HTR-8/SVneo (cell line): Measurements from ENCODE around the gene MYOG.

Experiments used
- DNase-seq: peaks from one replicate; pipeline ENCODE4 v3.0.0; 2011; ENCODE audit warnings: low spot score, mixed read lengths; ENCODE audit not compliant: insufficient read length
- FAIRE-seq: peaks from 2 replicates; lab custom pipeline; 2011; peaks lifted over from hg19 to GRCh38; lab: Jason Lieb, UNC

The MYOG gene

DNA sequence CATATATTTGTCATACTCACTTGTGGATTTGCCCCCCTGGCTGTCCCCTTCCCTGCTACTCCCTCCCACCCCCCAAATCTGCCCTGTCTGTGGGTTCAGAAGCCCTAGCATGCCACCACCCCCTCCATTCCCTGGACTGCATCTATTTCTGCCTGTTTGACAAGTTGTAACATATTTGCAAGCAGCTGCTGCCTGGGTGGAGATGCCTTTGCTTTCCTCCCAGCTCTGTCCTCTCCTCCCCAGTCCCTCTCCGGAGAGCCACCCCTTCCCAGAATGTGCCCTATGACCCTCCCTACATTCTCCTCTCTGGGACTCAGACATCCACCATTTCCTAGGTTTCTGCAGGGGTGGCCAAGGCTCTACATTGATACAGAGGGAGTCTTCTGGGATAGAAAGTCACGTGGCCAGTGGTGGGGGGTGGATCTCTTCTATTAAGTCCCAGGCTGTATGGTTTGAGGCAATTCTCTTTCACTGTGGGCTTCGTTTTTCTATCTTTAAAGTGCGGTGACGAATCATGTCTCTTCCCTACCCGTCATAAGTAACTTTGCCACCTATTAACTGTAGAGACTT is 6.0 kb upstream of the MYOG start:
- DNase-seq = no peak
- FAIRE-seq = no peak

DNA sequence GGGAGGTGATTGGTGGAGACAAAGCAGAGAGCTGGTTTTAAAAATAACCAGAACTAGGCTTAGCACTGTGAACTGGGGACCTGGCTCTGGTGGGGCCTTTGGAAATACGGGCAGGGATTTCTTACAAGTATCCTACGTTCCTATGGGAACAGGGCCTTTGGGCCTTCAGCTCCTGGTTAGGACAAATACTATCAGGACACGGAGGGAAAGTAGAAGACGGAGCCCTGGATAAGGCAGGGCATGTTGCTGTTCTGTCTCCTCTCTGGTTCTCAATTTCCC is 5.3 kb upstream of the MYOG start:
- FAIRE-seq = no peak

DNA sequence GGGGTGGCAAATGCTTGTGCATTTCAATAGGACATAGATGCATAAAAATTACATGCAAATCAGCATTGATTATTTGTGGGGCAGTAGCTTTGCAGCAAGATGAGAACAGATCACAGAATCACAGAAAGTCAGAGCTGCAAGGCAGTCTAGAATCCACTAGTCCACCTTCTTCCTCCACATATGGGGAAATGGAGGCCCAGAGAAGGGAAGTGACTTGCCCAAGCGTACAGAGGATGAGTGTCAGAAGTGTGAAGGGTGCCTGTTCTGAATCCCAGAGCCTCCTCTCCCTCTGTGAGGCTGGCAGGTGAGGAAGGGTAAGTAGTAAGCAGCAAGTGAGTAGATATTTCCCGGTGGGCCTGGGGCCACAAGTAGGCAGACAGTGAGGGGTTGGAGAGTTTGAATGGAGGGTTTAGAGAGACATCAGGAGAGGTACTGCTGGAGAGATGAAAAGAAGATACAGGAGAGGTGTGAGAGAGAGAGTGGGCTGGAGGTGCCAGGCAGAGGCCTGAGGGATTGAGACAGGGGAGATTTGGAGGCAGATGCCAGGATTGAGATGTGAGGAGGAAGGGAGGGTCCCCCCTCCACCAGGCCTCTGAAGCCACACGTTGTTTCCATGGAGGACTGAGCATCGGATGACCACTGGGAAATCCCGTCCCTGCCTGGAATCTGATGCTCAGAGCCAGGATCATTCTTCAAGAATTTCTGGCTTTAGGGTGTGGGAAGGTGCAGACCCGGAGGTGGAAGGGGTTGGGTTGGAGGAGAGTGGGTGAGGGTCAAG is 4.8 kb upstream of the MYOG start:
- FAIRE-seq = no peak
- no peak for DNase-seq

More for the DNA sequence above, 5.3 kb upstream of the MYOG start:
- DNase-seq = no peak

DNA sequence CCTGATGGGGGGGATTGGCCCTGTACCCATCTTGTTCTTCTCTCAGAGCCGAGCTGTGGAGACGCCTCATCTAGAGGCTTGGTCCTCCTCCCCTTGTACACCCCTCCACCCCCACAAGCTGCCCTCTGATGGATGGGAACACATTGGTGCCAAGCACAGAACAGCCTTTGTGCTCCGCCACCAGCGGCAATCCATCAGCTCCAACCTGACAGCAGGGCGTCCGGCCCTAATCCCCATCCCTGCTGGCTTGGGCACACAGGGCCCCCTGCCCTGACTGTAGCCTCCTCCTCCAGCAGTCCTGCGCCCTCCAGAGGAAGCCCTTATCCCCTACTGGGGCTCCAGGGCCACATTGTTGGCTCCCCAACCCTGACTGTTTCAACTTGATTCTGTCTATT is 3.8 kb upstream of the MYOG start:
- FAIRE-seq = no peak
- no peak for DNase-seq

DNA sequence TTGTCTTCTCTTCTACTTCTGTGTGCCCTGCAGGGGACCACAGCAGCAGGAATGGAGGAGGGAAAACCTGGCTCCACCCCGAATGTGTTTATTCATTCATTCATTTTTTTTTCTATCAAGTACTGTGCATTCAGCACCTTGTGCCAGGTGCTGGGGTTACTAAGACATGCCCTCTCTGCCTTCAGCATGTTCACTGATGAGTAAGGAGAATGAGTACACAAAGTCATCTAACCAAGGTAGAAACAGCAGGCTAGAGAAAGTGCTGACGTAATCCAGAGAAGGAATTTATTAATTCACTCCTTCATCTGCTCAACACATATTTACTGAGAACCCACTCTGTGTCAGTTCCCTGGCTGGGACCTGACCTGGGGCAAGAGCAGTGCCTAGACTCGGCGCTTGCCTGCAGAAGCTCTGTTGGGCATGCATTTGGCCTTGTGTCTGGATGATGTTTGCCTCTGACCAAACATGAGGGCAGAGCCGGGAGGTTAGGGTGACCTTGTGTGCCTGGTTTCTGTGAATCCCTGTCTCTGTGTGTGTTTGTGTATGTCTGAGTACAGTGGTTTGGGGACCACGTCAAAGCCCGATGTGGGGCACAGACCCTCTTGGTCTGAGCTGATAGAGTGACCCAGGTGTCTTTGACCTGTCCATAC is 3.3 kb upstream of the MYOG start:
- no peak for DNase-seq
- no peak for FAIRE-seq

DNA sequence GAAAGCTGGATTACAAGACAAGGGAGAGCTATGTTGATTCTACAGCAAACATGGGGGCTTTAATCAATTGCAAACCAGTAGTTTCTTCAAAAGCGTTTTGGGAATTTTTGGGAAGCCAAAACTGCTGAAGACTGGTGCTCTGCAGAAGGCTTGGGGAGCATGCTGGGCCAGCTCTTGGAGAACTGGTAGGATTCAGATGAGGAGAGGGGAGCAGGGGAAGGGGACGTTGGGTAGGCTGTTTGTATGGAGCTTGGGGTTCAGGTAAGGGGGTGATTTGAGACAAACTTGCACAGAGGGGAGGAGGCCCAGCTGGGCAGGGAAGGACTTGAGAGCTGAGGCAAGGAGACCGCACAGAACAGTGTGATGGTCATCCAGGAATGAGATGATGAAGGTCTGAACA is 2.6 kb upstream of the MYOG start:
- FAIRE-seq = no peak
- DNase-seq = no peak

DNA sequence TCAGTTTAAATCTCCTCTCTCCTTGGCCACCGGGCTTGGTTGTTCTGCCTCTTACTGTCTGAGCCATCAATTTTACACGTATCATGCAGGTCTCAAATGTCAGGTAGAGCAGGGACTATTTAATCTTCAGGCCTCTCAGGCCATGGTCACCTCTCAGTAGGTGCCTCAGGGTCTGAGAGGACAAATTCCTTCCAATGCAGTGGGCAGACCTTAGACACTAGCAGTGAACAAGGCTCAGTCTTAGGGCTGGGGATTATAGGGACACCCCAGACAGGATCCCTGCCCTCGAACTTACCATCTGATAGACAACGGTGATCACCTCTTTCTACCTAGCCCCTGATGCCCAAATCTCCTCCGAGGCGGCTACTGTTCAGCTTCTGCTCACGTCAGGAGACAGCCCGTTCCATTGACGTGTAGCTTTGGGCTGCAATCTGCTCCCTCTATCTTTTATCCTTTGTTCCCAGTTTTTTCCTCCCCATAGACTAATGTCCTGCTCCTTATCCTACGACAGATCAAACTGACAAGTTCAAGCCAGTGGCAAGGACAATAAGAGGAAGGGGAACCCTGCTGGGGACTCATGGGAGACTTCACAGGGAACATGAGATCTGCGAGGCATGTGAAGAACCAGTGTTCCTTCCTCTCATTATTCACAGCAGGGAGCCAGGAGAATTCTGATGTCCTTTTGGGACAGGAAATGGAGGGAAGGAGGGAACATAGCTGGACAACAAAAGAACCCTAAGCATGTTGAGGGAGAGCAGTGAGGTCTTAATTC is 1.4 kb upstream of the MYOG start:
- no peak for DNase-seq
- no peak for FAIRE-seq

DNA sequence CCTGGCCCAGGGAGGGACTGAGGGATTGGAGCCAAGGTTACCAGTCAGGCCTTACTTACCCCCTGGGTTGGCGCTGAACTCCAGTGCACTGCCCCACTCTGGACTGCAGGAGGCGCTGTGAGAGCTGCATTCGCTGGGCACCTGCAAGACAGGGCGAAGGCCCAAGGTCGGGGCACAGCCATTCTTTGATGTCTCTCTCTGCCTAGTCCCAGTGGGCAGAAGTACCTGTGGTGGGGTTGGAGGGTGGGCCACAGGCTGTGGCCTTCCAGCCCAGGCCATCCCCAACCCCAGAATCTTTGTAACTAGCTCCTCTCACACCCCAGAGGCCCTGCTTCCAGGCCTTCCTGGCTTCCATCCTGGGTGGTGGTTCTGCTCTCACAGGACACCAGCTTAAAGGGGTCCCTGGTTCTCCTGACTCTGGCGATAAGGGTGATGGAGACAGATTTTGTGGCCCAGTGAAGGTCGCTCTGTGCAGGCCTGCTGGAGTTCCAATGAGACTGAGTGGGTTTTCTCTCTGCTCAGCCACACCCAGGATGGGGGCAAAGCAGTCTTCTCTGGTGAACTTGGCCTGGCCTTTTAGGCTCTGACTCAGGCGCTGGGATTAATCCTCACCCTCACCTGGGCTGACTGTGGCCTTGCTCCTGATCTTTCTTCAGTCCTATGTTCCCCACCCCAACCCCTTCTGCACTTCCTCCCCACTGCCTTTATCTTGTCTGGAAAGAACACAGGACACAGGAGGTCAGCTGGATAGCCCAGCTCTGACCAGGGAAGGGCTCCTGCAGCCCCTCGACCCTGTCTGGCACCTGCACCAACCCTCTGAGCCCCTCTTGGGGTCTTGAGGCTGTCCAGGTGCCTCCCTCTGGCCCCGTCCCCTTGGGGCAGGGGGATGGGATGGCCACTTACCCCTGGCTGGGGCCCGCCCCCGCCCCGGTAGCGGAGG is 954 bp downstream of the MYOG start:
- no peak for FAIRE-seq
- DNase-seq = no peak

DNA sequence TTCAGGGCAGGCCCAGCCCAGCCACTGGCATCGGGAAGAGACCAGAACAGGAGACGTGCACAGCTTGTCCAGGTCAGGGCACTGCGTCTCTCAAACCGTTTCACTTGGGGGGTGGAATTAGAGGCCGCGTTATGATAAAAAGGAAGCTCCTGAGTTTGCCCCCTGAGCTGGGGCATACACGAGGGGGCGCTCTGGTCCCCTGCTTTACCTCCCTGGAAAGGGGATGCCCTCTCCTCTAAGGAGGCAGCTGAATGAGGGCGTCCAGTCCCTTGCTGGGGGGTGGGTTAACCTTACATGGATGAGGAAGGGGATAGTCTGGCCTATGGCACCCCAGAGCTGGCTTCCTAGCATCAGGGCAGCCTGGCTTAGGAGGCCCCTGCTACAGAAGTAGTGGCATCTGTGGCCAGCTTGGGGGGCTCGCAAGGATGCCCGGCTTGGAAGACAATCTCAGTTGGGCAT is 2.3 kb downstream of the MYOG start:
- no peak for FAIRE-seq

DNA sequence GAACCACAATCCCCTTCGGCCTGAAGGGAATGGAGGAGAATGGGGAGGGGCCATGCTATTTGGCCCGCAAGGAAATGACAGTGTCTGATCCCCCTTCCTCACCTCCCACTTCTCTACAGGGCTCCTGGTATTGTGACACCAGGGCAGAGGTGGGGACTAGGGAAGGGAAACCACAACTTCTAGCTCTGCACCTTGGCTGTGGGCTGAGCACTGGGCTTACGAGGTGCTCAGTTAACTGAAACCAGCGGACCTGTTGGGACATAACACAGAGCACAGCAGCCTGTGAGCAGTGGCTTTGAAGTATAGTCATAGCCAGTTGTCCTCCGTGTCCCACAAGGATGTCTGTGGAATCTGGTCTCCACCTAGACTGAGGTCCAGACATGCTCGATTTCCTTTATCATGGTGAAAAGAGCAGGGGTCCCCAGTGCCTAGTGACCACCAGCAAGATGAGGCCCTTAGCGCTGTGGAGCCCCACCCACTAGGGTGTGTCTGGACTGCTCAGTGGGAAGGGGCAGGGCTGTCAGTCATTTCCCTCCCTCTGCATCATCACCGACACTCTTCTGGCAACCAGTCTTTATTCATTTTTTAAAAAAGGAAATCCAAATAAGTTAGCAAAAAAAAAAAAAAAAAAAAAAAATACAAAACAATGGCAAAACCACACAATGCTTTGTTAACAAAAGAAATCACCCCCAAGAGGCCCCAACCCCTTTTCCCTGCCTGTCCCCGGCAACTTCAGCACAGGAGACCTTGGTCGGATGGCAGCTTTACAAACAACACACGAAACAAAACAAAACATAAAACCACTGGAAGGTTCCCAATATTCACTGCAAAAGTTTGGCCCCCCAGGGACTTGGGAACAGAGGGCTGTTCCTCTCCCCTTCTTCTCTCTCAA is 3.0 kb downstream of the MYOG start:
- FAIRE-seq (no peak), DNase-seq (no peak)

More for the DNA sequence above, 2.3 kb downstream of the MYOG start:
- no peak for DNase-seq

DNA sequence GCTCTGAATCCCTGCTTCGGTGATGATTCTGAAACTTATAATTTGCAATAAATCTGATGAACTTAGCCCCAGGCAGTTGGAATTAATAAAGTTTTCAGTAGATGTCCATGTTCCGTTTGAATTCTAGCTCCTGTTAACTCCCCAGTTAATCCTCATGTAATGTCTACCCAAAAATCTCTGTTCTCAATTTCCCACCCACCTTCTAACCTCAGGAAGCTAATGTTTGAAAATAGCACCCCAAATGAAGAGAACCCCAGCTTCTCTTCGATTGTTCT is 3.6 kb downstream of the MYOG start:
- no peak for DNase-seq
- FAIRE-seq = no peak

DNA sequence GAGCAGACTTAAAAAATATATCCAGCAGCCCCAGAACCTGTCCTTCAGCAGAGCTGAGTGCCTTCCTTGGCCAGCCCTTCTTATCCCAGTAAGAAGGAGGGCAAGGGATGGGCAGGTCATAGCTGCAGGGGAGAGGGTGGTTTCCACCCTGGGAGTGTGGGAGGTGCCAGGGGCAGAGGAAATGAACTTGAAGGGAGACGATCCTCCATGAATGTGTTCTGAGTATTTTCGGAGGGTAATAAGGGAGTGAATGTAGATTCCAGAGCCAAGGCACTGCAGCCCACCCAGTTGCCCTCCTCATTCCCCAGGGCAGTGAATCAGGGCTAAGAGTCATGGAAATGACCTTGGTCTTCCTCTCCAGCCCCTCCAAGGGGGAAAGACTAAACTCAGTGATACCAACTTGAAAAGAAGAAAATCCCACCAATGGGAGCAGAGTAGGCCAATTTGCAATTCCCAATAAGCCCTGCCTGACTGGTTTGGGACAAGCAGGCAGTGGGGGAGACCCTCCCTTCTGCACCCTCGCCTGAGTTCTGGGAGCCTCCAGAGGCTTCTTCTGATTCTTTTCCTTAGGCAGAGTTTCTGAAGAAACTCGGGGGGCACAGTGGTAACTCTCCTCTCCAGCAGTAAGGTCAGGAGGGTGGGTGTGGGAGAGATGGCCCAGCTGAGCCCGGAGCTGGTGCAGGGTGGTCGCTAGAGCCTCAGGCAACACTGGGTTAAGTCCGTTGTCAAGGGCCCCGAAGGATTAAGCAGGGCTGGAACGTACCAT is 4.2 kb downstream of the MYOG start:
- FAIRE-seq = no peak
- no peak for DNase-seq

DNA sequence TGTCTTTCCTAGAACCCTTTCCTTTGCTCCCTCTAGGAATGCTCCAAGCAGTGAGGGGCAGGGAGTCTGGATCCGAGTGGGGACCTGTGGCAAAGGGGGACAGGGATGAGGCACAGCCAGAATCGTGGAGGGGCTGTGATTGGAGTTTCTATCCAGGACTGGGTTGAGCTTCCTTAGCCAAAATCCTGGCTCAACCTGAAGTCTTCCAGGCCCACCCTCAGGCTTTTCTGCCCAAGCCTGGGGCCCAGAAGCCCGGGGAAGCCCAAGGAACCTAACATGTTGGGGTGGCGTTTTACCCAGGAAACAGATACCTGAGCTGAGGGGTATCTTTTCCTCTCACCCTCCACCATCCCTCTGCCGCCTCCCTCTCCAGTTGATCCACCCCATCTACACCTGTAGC is 5.4 kb downstream of the MYOG start:
- FAIRE-seq (no peak), DNase-seq (no peak)

DNA sequence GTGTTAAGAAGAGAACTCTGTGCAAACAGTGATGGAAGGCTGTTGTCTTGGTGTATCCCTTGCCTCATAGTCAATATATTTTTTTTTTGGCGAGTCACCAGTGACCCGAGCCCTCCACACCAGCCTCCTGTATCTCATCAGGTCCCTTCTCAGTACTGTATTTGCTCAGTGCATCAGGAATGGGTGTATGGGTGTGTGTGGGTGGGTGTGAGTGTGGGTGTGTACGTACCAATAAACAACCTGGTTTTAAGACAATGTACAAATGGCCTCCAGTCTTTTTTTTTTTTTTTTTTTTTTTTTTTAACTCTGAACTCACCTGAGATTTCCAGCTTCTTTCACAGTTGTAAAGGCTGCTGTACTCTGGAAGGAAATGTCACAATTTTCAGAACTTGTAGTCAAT is 7.3 kb downstream of the MYOG start:
- FAIRE-seq = no peak
- DNase-seq = no peak

DNA sequence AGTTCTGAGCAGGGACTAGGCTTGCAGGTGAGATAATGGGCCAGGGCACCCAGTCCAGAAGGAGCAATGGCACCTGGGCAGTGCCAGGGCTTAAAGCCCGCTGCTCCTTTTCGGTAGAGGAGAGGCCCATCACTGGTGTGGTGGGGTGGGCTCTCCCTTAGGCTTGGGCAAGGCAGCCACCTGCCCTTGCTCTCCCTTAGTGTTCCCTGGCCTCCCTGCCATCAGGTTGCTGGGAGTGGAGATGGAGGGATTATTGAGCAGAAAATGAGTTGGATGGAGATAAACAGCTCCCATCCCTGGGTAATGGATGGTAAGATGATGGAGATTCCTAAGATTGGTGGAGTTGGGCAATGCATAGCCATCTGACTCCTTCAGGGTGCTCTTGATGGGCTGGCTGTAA is 7.9 kb downstream of the MYOG start:
- DNase-seq (no peak), FAIRE-seq (no peak)

DNA sequence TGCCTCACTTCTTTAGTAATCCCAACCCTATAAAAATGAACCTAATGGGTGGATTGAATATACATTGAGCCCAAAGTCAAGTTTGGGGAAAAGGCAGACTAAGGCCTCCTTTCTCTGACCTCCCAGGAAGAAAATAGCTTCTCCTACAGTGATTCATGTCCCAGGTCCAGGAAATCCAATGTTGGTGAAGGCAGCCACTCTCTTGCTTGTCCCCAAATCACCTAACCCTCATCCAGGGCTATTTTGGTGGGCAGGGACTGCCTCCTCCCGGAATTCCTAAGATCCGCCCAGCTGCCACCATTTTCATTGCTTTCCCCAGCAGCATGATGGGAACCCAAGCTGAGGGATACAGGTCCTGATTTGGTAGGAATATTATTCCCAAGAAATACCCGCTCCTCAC is 8.4 kb downstream of the MYOG start:
- FAIRE-seq = no peak
- no peak for DNase-seq

DNA sequence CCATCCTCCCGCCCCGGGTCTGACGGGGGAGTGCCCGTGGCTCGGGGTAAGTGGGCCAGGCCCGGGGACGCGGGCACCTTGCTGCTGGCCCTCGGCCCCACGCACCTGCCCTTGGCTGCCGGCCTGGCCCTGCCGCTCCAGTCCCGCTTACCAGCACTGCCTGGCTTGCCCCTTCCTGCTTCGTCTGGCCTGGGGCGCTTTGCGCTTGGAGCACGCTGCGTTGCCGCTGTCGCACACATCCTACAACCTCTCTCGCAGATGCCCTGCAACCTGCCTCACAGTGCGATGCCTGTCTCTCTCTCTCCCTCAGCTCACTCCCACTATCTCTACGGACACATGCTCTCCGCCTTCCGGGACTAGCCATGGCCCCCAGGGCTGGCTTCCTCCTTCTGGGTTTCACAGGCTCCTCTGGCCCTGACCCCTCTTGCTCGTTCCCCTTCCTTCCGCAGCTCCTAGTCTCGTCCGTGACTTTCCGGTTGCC is 9.7 kb downstream of the MYOG start:
- FAIRE-seq = no peak
- DNase-seq = no peak

DNA sequence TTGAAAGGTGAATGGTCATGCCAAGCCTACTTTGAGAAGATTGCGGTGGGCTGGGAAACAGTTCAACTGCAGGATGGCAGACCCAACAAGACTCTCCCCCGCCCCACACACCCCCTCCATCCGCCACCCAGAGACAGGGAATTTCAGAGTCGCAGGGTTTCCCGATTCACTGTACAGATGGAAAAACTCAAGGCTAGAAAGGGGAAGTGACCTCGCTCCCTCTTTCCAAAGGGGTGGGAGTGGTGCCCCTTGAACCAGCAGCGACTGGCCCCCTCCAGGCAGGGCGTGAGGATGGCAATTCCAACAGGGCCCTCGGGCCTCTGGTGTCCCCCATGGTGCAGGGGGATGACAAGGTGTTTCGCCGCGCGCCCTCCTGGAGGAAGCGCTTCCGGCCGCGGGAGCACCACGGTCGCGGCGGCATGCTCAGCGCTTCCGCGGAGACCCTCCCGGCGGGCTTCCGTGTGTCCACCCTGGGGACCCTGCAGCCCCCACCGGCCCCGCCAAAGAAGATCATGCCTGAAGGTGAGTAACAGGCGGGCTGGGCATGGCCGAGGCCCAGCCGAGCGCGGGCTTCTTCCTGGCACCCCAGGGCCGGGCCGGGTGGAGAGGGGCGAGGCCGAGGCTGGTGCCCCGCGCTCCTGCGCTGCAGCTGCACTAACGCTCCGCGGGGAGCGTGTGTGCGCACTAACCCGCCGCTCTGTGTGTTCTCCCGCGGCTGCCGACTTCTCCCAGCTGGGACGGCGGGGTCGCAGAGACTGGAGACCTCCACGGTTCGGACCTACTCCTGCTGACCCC is 10.4 kb downstream of the MYOG start:
- DNase-seq (no peak), FAIRE-seq (no peak)
